Chondrocyte (in vitro differentiated cells): ENCODE measurements around the gene YTHDF1. TPM values are rescaled to one million over a fixed set of nuclear protein-coding genes. Genes with fewer than 3 reads are reported as not detected.

ENCODE experiments used
- DNase-seq: peaks from one replicate; pipeline ENCODE4 v3.0.0; 2021; ENCODE audit warnings: mixed read lengths, low spot score
- H3K27ac Mint-ChIP-seq: one replicate; pipeline ENCODE4 v1.8.0; 2021; ENCODE audit warnings: mild to moderate bottlenecking, moderate library complexity, mixed read lengths; ENCODE audit not compliant: unreplicated experiment
- H3K27me3 Mint-ChIP-seq: 2 replicates; pipeline ENCODE4 v1.8.0; 2021; ENCODE audit warnings: low read depth, mixed read lengths
- H3K36me3 Mint-ChIP-seq: 2 replicates; pipeline ENCODE4 v1.8.0; 2021; ENCODE audit warnings: low read depth, mixed read lengths
- H3K4me1 Mint-ChIP-seq: 2 replicates; pipeline ENCODE4 v1.8.0; 2021; ENCODE audit warnings: low read depth, mild to moderate bottlenecking, mixed read lengths
- H3K4me3 Mint-ChIP-seq: one replicate; pipeline ENCODE4 v1.8.0; 2021; ENCODE audit warnings: mild to moderate bottlenecking, moderate library complexity, mixed read lengths; ENCODE audit not compliant: unreplicated experiment
- H3K9me3 Mint-ChIP-seq: 2 replicates; pipeline ENCODE4 v1.8.0; 2021; ENCODE audit warnings: low read depth, mixed read lengths
- CTCF ChIP-seq: fragments of 200-600 bp; sonication (generic); IDR thresholded peaks from 2 replicates; pipeline ENCODE4 v1.5.0; 2021; ENCODE audit warnings: antibody characterized with exemption, mild to moderate bottlenecking, moderate library complexity
- total RNA-seq: library from RNA; stranded (reverse); gene quantifications from 3 replicates; pipeline ENCODE4 v1.2.1, GENCODE V29; 2021

YTHDF1 gene
- total RNA-seq, 1 donor from 2014 or later = 39.1 TPM

- no peak overlapping the region for H3K4me3 Mint-ChIP-seq
- no peak for TF ChIP-seq CTCF
- H3K27ac Mint-ChIP-seq = no peak overlapping the region
- H3K4me1 Mint-ChIP-seq = peaks cover 13% of the 10 kb centered on the region
- peaks cover 2% of the 10 kb centered on the region for H3K36me3 Mint-ChIP-seq
- DNase-seq = no peak
- H3K9me3 Mint-ChIP-seq = no peaks in the 10 kb centered on the region
- peaks cover 35% of the 10 kb centered on the region for H3K27me3 Mint-ChIP-seq
Measured at GRCh38 chr20:63177134-63177784, 38.7 kb downstream of the YTHDF1 start.

- Mint-ChIP-seq H3K4me3 (no peak overlapping the region), H3K36me3 (peaks cover 2% of the 10 kb centered on the region), H3K4me1 (peaks cover 13% of the 10 kb centered on the region), H3K27ac (no peak overlapping the region), H3K27me3 (peaks cover 40% of the 10 kb centered on the region), H3K9me3 (no peaks in the 10 kb centered on the region)
- DNase-seq = no peak
- TF ChIP-seq CTCF = no peak
Measured at GRCh38 chr20:63176427-63177133, 39.4 kb downstream of the YTHDF1 start.

GRCh38 chr20:63176034-63176426, 39.9 kb downstream of the YTHDF1 start:
- H3K27me3 Mint-ChIP-seq = peaks cover 42% of the 10 kb centered on the region
- H3K4me3 Mint-ChIP-seq = no peak overlapping the region

GRCh38 chr20:63175038-63175895, 40.7 kb downstream of the YTHDF1 start:
- H3K4me3 Mint-ChIP-seq = no peak overlapping the region
- H3K36me3 Mint-ChIP-seq = peaks cover 2% of the 10 kb centered on the region
- no peak overlapping the region for H3K27ac Mint-ChIP-seq
- peaks cover 13% of the 10 kb centered on the region for H3K4me1 Mint-ChIP-seq
- DNase-seq = no peak
- TF ChIP-seq CTCF = no peak
- peaks cover 41% of the 10 kb centered on the region for H3K27me3 Mint-ChIP-seq
- no peaks in the 10 kb centered on the region for H3K9me3 Mint-ChIP-seq

More at GRCh38 chr20:63176034-63176426, 39.9 kb downstream of the YTHDF1 start:
- no peaks in the 10 kb centered on the region for H3K9me3 Mint-ChIP-seq
- no peak for TF ChIP-seq CTCF
- no peak overlapping the region for H3K27ac Mint-ChIP-seq
- peaks cover 13% of the 10 kb centered on the region for H3K4me1 Mint-ChIP-seq
- DNase-seq = no peak
- peaks cover 2% of the 10 kb centered on the region for H3K36me3 Mint-ChIP-seq
